ENCODE measurements around the gene KCNQ1.

Gene KCNQ1

GRCh38 chr11:2728128-2728662 is 283.4 kb downstream of the KCNQ1 start:
- DNase-seq: no peak

DNA sequence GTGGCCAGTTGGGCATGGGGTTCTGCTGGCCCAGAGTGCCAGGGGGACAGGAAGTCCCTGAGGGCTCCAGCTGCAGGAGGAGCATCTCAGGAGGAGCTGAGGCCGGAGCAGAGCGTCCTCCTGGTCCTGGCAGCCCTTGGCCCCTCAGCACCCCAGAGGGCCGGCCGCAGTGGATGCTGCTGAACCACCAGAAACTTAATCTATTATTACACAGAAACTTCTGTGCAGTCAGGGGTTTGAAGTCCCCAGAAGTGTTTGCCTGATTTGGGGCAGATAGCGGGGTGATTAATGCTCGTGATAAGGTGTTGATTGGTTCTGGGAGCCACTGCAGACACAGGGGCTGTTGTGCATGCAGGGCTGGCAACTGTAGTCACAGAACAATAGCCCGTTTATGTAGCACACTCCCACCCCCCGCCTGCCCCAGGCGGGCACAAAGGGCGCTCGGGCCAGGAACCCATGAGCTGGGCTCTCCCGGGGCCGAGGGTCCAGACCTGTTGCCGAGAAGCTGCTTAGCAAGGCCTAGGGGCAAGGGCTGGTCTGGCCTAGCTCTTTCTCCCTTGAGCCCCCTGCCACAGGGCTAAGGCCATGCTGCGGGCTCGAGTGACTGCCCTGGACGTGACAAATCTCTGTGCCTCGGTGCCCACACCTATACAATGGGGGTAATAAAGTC is 284.0 kb downstream of the KCNQ1 start:
- DNase-seq: no peak

- no peak for DNase-seq
These were observed 285.0 kb downstream of the KCNQ1 start for GRCh38 chr11:2729841-2730240.

GRCh38 chr11:2730272-2731129 is 285.7 kb downstream of the KCNQ1 start:
- DNase-seq: no peak

DNA sequence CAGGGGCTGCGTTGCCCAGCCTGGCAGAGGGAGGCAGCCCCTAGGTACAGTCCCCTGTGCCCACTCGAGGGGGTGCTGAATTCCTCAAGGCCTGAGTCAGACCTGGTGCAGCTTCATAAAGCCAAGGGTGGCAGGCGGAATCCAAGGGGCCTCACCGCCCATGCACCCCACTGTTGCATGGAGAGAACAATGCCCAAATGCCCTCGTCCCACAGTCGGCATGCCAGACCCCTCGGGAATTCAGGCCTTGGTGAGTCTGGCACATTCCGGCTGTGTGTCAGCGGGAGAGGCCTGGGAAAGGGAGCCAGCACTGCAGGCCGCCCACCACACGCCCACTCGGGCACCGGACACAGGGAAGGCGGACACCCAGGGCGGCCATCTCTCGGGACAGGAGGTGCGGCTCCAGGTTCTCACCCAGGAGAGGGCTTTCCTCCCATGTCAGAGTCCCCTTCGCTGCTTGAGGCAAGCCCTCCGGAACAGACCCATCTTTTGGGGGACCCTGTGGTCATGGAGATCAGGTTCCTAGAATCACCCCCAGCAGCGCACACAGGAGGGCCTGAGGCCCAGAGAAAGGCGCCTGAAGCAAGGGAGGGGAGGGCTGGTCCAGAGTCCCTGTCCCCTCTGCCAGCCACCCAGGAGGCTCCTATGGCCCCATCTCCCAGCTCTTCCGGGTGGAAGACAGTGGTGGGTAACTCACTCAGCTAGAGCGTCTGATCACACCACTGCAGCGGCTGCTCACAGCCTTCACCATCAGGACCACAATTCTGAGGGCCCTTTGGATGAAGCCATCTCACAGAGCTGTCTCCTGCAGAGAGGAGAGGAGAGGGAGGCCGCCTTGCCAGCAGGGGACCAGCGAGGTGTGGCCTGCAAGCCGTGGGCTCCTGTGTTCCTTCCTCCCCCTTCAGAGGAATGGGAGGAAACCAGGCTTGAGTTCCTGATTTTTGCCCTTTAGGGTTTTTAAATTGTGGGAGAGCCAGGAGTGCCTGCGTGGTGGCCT is 286.6 kb downstream of the KCNQ1 start:
- DNase-seq: no peak

DNA sequence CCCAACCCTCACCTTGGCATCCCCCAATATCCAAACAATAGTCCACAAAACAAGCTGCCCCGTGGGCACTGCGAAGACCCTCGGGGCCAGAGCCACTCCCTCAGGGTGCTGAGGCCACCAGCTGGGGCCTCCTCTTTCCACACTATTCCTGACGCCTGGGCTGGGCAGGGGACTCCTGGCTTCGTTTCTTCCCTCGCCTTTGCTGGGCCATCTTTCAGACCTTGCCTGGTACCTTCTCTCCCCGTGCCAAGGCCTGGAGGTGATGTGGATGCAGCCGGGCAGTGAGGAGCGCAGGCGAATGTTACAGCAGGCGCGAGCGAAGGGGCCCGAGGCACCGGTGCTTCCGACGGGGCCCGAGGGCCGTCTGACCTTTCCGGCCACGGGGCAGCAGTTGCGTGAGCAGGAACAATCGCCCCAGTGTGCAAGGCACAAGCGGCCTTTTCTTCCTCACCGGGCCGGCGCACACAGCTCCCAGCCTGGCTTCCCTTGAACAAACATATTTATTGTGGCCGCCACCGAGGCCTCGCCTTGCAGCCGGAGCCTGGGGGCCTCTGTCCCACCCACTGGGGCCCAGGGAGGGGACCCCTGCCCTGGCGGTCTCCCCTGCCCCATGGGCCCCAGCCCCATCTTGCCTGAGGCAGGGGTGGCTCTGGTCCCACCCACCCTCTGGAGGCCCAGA is 287.6 kb downstream of the KCNQ1 start:
- DNase-seq: no peak

DNA sequence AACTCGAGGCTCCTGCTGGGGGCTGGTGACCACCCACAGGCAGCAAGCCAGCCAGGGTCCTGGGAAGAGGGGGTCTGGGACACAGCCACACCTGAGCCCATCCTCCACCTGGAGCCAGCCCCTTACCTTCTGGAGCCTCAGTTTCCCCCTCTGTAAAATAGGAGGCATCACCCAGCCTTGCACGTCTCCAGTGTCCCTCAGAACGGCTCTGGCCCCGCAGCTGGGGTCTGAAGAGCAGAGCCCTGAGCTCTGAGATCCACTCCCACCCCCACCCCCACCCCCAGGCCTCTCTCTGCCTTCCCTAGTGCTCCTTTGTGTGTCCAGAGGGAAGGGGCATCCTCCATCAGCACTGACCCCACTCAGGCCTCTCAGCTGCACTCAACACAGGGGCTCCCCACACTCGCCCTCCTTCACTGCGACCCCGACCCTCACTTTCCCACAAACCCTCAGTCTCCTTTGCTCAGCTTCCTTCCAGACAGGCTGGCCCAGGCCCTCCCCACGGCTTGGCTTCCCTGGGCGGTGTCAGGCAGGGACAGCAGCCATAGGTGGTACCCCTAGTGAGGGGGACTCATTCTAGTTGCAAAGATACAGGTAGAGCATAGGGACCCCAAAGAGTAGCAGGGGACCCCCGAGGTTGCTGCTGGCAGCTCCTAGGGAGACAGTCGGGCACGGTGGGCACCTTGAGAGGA is 288.3 kb downstream of the KCNQ1 start:
- no peak for DNase-seq

DNA sequence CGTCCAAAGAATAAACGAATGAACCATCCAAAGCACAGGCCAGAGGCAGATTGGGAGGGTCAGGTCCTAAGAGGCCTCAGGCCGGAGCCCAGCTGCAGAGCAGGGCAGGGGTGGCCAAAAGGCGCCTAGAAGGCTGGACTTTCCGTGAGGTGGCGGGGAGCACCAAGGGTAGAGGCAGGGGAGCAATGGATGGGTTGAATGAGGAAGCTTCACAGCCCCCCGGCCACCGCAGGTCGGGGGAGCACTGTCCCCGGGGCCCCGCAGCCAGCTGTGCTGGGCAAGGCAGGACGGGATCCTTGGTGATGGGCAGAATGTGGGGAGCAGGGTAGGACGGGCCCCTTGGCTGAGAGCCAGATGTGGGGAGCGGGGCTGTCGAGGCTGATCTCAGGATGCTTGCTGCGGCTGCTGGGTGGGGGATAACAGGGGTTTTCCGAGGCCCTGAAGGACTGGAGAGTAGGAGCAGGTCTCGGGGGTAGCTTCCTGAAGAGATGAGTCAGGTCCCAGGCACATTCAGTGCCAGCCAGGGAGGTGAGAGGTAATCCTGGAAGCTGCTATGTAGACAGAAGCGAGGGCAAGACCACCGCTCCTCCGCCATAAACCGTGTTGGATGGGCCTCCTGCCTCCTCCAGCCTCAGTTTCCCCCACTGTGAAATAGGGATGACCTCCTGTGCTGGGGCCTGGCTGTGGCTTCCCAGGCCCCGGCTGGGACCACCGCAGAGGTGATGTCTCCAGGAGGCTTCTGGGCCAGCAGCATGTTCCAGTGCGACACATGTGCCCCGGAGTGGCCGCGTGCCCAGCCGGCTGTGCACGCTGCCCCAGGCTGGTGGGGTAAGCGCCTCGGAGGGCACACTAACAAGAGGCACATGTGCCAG is 289.6 kb downstream of the KCNQ1 start:
- DNase-seq: no peak

GRCh38 chr11:2735053-2735589 is 290.3 kb downstream of the KCNQ1 start:
- no peak for DNase-seq

DNA sequence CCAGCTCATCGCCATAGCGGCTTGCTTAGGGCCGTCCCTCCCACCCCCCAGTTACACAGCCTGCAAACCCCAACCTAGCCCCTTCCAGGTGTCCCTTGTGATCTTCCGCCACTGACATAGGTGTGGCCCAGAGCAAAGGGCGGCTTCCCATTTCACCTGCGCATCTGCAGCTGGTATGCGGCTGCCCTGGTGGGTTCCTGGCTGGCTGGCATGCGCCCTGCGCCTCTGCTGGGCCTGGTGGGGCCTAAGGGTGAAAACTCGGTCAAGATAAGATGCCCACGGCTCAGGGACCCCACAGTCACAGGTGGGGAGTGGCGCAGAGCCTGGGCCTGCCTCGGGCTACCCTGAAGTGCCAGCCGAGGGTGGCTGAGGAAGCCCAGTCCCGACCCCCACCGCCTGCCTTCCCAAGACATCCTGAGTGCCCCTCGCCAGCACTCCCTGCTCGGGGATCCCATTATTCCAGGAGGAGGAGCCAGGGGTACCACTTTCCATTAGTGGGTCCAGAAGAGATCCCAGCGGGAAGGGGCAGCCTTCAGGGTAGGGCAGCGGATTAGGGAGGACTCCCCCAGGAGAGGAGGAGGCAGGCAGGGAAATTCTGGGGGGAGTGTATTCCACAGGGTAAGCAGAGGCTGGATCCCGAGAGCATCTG is 291.9 kb downstream of the KCNQ1 start:
- no peak for DNase-seq

DNA sequence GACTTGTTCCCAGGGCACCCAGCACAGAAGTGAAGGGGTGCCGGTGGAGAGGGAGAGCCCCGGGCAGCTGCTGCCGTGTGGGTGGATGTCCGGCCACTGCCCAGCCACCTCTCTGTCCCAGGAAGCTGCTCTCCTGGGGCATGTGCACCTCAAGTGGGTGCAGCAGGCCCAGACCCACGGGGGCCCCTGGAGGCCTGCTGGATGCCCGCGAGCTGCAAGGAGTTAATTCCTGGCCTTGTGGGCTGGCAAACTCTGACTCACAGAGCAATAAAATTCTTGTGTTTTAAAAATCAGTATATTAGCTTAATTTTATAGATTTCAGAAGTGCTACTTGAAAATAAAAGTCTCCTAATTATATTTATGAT is 292.4 kb downstream of the KCNQ1 start:
- no peak for DNase-seq

GRCh38 chr11:2737866-2738265 is 293.1 kb downstream of the KCNQ1 start:
- DNase-seq: no peak

- DNase-seq: no peak
These were observed 294.0 kb downstream of the KCNQ1 start for GRCh38 chr11:2738551-2739431.

GRCh38 chr11:2739531-2740274 is 294.9 kb downstream of the KCNQ1 start:
- no peak for DNase-seq

- no peak for DNase-seq
These were observed 295.6 kb downstream of the KCNQ1 start for GRCh38 chr11:2740275-2740940.

DNA sequence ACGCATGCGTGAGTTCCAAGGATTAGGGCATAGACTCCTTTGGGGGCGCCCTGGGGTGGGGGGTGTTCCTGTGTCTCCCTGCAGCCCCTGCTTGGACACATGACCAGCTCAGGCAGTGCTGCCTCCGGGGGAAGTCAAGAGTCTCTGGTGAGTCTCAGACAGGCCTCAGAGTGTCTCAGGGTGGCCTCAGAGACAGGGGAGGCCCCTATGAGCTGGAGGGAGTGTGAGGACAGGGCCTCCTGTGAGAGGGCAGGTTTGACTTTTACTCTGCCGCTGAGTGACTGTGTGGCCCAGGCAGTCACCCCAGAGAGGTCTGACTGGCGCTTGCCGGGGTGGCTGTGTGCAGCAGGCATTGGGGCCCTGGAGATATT is 296.2 kb downstream of the KCNQ1 start:
- no peak for DNase-seq

GRCh38 chr11:2741377-2742131 is 296.7 kb downstream of the KCNQ1 start:
- no peak for DNase-seq

Data from GOT3 (cell line).